Tongue (tissue), 2 donors: ENCODE data around the gene IGFL2. TPM values are rescaled to one million over a fixed set of nuclear protein-coding genes. Genes with fewer than 3 reads are reported as not detected.
"Not testable (repeated sequence)": the region's sequence is repeated elsewhere in the genome, so short reads cannot be mapped to it uniquely, and the experiment has no call there.

ENCODE experiments used
- DNase-seq: peaks from one replicate; pipeline ENCODE4 v3.0.0-alpha.2; 2015
- total RNA-seq: library from RNA; depleted of rRNA; stranded (reverse); fragments of >200 nt; gene quantifications from one replicate; pipeline ENCODE4 v1.2.3, GENCODE V29; 2014

Gene IGFL2
- total RNA-seq, 1 donor from 2014 or later = 0.82 TPM

DNA sequence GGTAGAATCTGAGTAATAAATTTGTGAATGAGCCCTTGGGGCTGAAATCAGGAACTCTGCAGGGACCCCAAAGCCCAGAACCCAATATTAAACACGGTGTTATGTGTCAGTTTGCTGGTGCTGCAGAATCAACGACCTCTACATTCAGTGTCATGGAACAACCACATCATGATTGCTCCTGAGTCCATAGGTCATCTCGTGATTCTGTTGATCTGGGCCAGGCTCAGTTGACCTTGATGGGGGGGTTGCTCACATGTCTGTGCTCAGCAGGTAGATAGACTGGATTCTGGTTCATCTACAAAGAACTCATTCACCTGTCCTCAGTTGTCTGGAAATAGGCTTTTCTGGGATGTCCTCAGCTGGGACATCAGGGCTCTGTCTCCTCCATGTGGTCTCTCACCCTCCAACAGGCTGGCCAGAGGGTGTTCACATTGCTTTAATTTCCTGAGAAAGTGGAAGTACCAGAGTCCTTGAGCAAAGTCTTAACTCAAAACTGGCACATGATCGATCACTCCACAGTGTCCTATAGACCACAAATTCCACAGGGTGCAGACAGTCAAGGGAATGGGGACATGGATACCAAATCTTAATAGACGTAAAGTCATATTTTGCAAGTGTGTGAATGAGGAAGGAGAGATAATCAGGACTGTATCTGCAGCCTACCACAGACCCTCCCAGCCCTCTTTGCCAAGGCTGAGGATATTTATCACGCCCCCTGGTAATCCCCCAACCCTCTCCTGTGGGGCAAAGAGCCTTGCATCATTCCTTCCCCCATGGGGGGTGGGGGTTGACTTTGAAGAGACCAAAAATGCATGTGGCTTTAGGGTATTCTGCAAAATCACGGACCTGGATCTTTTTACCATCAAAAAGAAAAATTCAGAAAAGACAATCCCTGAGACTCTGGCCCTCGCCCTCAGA is 42.2 kb downstream of the IGFL2 start:
- no peak for DNase-seq

DNA sequence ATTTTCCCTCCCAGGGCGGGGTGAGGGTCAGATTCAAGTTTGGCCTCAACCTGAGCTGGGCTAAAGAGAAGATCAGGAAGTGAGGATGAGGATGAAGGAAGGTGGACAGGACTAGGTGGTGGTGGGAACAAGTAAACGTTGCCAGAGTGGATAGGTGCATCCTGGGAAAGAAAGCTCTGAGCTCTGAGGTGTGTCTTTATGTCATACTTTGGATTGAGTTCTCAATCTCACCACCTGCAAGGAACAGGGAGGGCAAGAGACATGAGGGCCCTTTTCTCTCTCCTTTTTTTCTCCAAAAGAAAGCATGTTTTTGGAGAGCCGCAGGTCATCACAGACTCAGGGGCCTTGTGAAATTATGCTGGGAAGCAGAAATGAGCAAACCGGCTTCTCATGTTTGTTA is 43.3 kb downstream of the IGFL2 start:
- no peak for DNase-seq

DNA sequence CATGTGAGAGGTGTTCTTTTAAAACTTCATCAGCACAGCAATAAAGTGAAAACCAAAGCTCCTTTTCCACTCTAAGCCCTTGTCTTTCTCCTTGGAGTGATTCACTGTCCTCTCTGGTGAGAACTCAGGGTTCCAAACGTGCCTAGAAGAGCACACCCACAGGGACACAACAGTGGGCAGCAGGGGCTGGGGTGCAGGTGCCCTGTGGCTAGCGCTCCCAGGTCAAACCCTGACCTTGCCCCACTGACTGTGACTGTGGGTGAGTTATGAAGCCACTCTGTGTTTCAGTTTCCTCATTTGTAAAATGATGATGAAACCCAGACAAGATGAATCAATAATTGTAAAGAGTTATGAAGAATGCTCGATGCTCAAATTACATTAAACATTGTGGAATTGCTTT is 43.9 kb downstream of the IGFL2 start:
- no peak for DNase-seq

DNA sequence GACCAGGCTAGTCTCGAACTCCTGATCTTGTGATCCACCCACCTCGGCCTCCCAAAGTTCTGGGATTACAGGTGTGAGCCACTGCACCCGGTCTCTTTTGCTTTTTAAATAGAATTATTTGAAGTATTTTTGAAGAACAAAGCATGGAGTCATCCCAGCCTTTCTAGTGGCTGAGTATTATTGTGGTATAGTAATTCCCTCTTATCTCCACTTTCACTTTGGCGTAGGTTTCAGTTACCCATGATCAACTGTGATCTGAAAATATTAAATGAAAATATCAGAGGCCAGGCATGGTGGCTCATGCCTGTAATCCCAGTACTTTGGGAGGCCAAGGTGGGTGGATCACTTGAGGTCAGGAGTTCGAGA is 44.6 kb downstream of the IGFL2 start:
- not testable (repeated sequence) for DNase-seq

- no peak for DNase-seq
These were observed 45.1 kb downstream of the IGFL2 start for GRCh38 chr19:46192992-46193650.

GRCh38 chr19:46193678-46194077 is 45.6 kb downstream of the IGFL2 start:
- no peak for DNase-seq

DNA sequence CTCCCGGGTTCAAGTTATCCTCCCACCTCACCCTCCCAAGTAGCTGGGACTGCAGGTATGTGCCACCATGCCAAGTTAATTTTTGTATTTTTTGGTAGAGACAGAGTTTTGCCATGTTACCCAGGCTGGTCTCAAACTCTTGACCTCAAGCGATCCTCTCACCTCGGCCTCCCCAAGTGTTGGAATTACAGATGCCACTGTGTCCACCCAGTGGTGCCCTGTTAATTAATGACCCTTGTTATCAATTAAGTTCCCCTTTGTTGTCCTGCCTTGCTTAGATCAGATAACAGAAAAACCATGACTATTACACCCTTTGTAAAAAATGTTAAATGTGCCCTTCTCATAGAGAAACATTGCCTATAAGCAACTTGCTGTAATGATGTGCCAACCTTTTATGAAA is 47.1 kb downstream of the IGFL2 start:
- DNase-seq = no peak

DNA sequence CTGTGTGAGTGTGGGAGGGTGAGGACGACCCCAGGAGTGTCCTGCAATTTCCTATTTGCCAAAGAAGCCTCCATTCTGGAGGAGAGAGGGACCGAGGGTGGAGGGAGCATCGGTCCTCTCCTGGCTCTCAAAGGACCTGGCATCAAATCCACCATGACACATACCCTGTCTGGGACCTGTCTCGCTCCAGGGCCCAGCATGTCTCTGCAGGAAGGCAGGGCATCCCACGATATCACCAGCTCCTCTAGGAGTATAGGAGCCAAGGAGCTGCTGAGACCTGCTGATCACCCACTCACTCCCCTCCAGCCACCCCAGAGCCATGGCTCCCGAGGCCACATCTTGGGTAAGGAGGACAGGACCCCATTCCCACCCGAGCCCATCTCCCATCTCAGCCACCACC is 47.9 kb downstream of the IGFL2 start:
- not testable (repeated sequence) for DNase-seq

- no peak for DNase-seq
These were observed 48.5 kb downstream of the IGFL2 start for GRCh38 chr19:46196410-46197124.

- DNase-seq = no peak
These were observed 49.5 kb downstream of the IGFL2 start for GRCh38 chr19:46197314-46198070.

DNA sequence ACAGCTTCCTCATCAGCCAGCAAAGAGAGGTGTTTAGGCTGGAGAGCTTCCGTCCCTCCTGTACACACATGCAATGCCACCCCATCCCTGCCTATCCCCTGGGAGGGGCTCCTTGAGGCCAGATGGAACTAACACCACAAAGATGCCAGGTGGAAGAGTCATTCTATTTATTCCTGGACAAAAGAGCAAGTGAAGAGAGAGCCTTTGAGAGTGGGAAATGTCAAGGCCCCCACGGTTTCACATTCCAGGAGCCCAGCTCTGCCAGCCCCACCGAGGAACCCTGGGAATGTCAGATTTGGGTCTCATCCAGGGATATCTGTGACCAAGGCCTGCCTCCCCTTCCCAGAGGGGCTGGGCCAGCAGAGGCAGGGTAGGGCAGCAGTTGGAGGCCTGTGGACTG is 50.7 kb downstream of the IGFL2 start:
- DNase-seq = no peak

DNA sequence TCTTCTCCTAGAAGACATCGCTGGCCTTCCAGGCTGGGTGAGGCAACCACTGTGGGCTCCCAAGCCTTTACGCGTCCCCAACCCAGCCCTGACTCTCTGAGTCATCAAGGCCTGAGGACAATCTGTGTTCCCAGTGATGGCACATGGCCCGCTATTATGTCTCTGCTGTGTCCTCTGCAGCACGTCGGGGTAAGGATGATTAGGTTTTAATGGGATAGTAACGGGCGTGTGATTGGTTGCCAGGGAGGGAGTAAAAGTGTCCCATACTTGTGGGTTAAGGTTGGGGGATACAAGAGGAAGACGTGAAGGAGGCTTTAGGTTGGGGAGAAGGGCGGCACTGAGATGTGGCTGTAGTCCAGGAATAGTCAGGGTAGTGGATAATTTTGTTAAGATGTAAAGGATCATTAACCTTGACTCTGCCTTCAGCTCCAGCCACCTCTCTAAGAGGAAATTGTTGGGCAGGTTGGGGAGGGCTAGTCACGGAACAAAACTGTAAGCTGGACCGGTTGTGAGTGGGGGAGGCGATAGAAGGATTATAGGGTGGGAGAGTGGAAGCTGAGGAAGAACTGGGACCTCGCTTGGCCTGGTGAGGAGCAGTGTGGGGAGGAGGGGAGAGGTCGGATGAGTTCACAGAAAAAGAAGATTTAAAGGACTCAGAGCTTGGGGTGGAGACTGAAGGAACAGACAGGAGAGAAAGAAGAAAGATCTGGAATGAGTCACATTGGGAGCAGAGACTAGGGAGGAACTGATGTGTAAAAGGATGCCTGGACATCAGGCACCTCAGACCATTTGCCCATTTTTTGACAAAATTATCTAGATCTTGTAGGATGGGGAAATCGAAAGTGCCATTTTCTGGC is 53.6 kb downstream of the IGFL2 start:
- DNase-seq = no peak

GRCh38 chr19:46202426-46202825 is 54.4 kb downstream of the IGFL2 start:
- DNase-seq = no peak

DNA sequence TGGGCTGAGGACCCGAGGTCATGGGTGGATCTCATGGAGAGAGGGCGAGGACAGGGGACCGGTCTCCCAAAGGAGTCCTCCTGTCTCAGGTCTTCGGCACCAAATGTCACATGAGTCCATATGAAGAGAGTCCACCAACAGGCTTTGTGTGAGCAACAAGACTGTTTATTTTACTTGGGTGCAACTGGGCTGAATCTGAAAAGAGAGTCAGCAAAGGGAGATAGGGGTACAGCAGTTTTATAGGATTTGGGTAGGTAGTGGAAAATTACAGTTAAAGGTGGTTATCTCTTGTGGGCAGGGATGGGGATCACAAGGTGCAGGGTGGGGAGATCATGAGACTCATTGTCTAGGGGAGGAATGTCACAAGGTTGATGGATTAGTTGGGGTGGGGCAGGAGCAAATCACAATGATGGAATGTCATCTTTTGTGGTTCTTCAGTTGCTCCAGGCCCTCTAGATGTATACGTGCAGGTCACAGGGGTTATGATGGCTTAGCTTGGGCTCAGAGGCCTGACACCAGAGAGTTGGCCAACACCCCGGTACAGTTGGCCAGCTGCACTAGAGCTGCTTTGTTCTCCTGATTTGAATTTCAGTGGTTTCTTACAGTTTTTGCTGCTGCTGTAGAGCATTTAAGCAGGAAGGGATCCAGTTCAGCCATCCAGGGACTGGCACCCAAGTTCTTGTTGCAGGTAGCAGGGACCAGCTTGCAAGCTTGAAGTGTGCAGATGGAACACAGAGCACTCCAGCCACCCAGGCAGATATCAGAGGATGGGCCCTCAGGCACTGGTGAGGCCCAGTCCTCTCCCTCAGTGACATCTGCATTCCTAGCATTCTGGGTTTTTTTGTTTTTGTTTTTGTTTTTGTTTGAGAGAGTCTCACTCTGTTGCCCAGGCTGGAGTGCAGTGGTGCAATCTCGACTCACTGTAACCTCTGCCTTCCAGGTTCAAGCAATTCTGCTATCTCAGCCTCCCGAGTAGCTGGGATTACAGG is 55.1 kb downstream of the IGFL2 start:
- no peak for DNase-seq

GRCh38 chr19:46204008-46204407 is 56.0 kb downstream of the IGFL2 start:
- no peak for DNase-seq

GRCh38 chr19:46205183-46205984 is 57.3 kb downstream of the IGFL2 start:
- no peak for DNase-seq

- peak; percentile 81 for DNase-seq
These were observed 58.1 kb downstream of the IGFL2 start for GRCh38 chr19:46206176-46206575.

- DNase-seq = no peak
These were observed 58.6 kb downstream of the IGFL2 start for GRCh38 chr19:46206682-46207081.

DNA sequence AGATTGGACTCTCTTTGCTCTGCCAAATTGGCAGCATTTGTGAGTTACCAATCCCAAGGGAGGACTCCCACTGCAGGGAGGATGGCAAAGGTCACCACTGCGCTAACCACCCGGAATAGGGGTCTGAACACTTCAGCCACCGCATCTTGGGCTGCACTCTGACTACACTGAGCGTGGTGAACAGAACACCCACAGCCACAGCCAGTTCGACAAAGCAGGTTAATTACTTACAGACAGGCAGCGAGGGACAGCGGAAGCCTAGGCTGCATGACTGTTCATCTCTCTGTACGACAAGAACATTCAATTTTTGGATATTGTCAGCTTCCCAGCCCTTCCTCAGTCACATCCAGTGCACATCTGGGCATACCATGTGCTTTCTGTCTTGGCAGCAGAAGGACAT is 59.8 kb downstream of the IGFL2 start:
- not testable (repeated sequence) for DNase-seq
